Keratinocyte (primary cell): ENCODE data around the gene MT1E. TPM values are rescaled to one million over a fixed set of nuclear protein-coding genes. Genes with fewer than 3 reads are reported as not detected.

ENCODE experiments used
- DNase-seq: peaks from one replicate; pipeline ENCODE4 v3.0.0-alpha.2; 2011; ENCODE audit warnings: low read depth, missing footprints, low spot score
- FAIRE-seq: peaks from 2 replicates; lab custom pipeline; 2011; peaks lifted over from hg19 to GRCh38; lab: Jason Lieb, UNC
- H2AFZ ChIP-seq: 2 replicates; pipeline ENCODE4 v1.6.0; 2012; ENCODE audit warnings: low read length, control low read depth, inconsistent platforms; ENCODE audit not compliant: control insufficient read depth
- H3K27ac ChIP-seq: 2 replicates; pipeline ENCODE4 v1.5.1; 2011; ENCODE audit warnings: low read length; ENCODE audit not compliant: control insufficient read depth, insufficient read depth
- H3K27me3 ChIP-seq: 3 replicates; pipeline ENCODE4 v1.6.0; 2011; ENCODE audit warnings: low read length; ENCODE audit not compliant: control insufficient read depth, insufficient read depth; ENCODE audit errors: extremely low read depth
- H3K36me3 ChIP-seq, 2 experiments: 2 replicates in 1 of 2; 3 replicates in 1 of 2; pipeline ENCODE4 v1.5.1; 2011; ENCODE audit warnings: low read length in 2 of 2, mild to moderate bottlenecking in 1 of 2; ENCODE audit not compliant: control insufficient read depth in 2 of 2, insufficient read depth in 2 of 2; ENCODE audit errors: extremely low read depth in 1 of 2
- H3K4me1 ChIP-seq: 3 replicates; pipeline ENCODE4 v1.5.1; 2011; ENCODE audit warnings: low read length; ENCODE audit not compliant: control insufficient read depth, insufficient read depth; ENCODE audit errors: extremely low read depth
- H3K4me2 ChIP-seq: 3 replicates; pipeline ENCODE4 v1.6.0; 2011; ENCODE audit warnings: low read depth, low read length; ENCODE audit not compliant: control insufficient read depth, insufficient read depth; ENCODE audit errors: extremely low read depth
- H3K4me3 ChIP-seq, 3 experiments: fragments of 200-600 bp in 1 of 3; sonication (generic) in 1 of 3; 2 replicates in 2 of 3; 3 replicates in 1 of 3; pipeline ENCODE4 v1.5.1; 2011 to 2016; ENCODE audit warnings: low read length in 3 of 3, mild to moderate bottlenecking in 3 of 3, control low read depth in 2 of 3, inconsistent platforms in 1 of 3, low read depth in 1 of 3, mixed read lengths in 1 of 3, mixed run types in 1 of 3, moderate library complexity in 1 of 3; ENCODE audit not compliant: control insufficient read depth in 2 of 3, insufficient read depth in 2 of 3; ENCODE audit errors: extremely low read depth in 1 of 3
- H3K79me2 ChIP-seq: 2 replicates; pipeline ENCODE4 v1.6.0; 2012; ENCODE audit warnings: low read length; ENCODE audit not compliant: control insufficient read depth, insufficient read depth
- H3K9ac ChIP-seq: 3 replicates; pipeline ENCODE4 v1.6.0; 2011; ENCODE audit warnings: low read length; ENCODE audit not compliant: control insufficient read depth, insufficient read depth; ENCODE audit errors: extremely low read depth
- H3K9me1 ChIP-seq: 3 replicates; pipeline ENCODE4 v1.6.0; 2011; ENCODE audit warnings: low read length; ENCODE audit not compliant: control insufficient read depth, insufficient read depth; ENCODE audit errors: extremely low read depth
- H3K9me3 ChIP-seq: 2 replicates; pipeline ENCODE4 v1.5.1; 2012; ENCODE audit warnings: low read depth, low read length; ENCODE audit not compliant: control insufficient read depth
- H4K20me1 ChIP-seq: 3 replicates; pipeline ENCODE4 v1.6.0; 2011; ENCODE audit warnings: low read length; ENCODE audit not compliant: control insufficient read depth, insufficient read depth; ENCODE audit errors: extremely low read depth
- EZH2 ChIP-seq: IDR thresholded peaks from one replicate; pipeline ENCODE4 v1.6.1; 2012; ENCODE audit warnings: inconsistent platforms, mild to moderate bottlenecking, low read length, moderate library complexity
- dilution Hi-C: fragments of 300-500 bp; cut with MboI; formaldehyde crosslinking; loops from one replicate; pipeline ENCODE4 v1.7.0; 2020; ENCODE audit warnings: low sequenced_read_pairs; ENCODE audit not compliant: extremely low pct_ligation_motif_present
- polyA plus RNA-seq, 5 experiments: library from polyadenylated mRNA; depleted of rRNA in 3 of 5; stranded (reverse) in 3 of 5; stranded (forward) in 1 of 5; unstranded in 1 of 5; fragments of >200 nt; gene quantifications; 1 replicate in 1 of 5; 2 replicates in 3 of 5; 3 replicates in 1 of 5; pipeline versions ENCODE4 v1.2.1 to v1.2.3, GENCODE V29; 2011 to 2012; ENCODE audit warnings: missing spikeins in 2 of 5, low read depth in 1 of 5, low replicate concordance in 1 of 5
- TF ChIP-seq, protein P1 (sequence below), 3 experiments: IDR thresholded peaks in 1 of 3; conservative IDR thresholded peaks in 1 of 3; optimal IDR thresholded peaks in 1 of 3; 2 replicates in 2 of 3; 3 replicates in 1 of 3; pipeline versions ENCODE3 to v1.5.1; 2011; ENCODE audit warnings: low read length in 3 of 3, mild to moderate bottlenecking in 3 of 3, moderate library complexity in 2 of 3, control low read depth in 1 of 3, inconsistent platforms in 1 of 3; ENCODE audit not compliant: insufficient read depth in 2 of 3; ENCODE audit errors: extremely low read depth in 1 of 3

The MT1E gene
- polyA plus RNA-seq, 1 donor (not counting 4 experiments of a cell fraction or from before 2014, with no cell fraction given), result 394 TPM

DNA sequence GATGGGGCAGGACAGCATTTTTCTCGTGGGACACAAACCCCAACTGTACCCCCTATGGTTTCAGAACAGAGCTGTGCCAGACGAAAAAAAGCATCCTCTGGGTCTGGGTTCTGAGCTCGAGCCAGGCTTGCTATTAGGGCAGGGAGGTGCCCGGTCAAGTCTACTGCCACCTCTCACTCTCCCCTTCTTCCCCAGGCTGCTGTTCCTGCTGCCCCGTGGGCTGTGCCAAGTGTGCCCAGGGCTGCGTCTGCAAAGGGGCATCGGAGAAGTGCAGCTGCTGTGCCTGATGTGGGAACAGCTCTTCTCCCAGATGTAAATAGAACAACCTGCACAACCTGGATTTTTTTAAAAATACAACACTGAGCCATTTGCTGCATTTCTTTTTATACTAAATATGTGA lies 1.1 kb downstream of the MT1E start:
- dilution Hi-C loops, result no loop called here
- Histone ChIP-seq H3K9me1 (no peaks in the 10 kb centered on the region), H4K20me1 (peaks cover 3% of the 10 kb centered on the region), H3K27me3 (no peaks in the 10 kb centered on the region), H3K36me3 (no peaks in the 10 kb centered on the region), H3K4me1 (peaks cover 10% of the 10 kb centered on the region), H3K27ac (peak overlapping the region; percentile 54), H3K79me2 (peaks cover 9% of the 10 kb centered on the region), H3K9me3 (no peaks in the 10 kb centered on the region), H3K4me2 (peak overlapping the region; percentile 91), H3K9ac (peak overlapping the region; percentile 69), H2AFZ (no peak overlapping the region), H3K4me3 (peak overlapping the region; percentile 45 to 78 (median 67))
- DNase-seq, result no peak
- no peak for FAIRE-seq
- TF ChIP-seq, protein P1, sequence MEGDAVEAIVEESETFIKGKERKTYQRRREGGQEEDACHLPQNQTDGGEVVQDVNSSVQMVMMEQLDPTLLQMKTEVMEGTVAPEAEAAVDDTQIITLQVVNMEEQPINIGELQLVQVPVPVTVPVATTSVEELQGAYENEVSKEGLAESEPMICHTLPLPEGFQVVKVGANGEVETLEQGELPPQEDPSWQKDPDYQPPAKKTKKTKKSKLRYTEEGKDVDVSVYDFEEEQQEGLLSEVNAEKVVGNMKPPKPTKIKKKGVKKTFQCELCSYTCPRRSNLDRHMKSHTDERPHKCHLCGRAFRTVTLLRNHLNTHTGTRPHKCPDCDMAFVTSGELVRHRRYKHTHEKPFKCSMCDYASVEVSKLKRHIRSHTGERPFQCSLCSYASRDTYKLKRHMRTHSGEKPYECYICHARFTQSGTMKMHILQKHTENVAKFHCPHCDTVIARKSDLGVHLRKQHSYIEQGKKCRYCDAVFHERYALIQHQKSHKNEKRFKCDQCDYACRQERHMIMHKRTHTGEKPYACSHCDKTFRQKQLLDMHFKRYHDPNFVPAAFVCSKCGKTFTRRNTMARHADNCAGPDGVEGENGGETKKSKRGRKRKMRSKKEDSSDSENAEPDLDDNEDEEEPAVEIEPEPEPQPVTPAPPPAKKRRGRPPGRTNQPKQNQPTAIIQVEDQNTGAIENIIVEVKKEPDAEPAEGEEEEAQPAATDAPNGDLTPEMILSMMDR (optimal IDR thresholded peaks at IDR 0.05 in 1 of 3, IDR thresholded peaks at IDR 0.05 in 1 of 3, conservative IDR thresholded peaks at IDR 0.05 in 1 of 3; ENCODE audit: extremely low read depth in 1 of 3, insufficient read depth in 2 of 3, low read length in 3 of 3), result no peak
- no peak for TF ChIP-seq EZH2

GRCh38 chr16:56628486-56629350 lies 3.1 kb downstream of the MT1E start:
- DNase-seq (no peak), FAIRE-seq (no peak)
- no peak overlapping the region for H3K4me2 ChIP-seq
- no peak overlapping the region for H3K27ac ChIP-seq
- H3K4me3 ChIP-seq, result no peak overlapping the region
- H2AFZ ChIP-seq, result no peak overlapping the region
- H3K79me2 ChIP-seq, result peaks cover 9% of the 10 kb centered on the region
- no peak overlapping the region for H3K9ac ChIP-seq
- H3K36me3 ChIP-seq, result no peaks in the 10 kb centered on the region
- peaks cover 19% of the 10 kb centered on the region for H3K27me3 ChIP-seq
- TF ChIP-seq EZH2, result no peak
- TF ChIP-seq, protein P1 (optimal IDR thresholded peaks at IDR 0.05 in 1 of 3, IDR thresholded peaks at IDR 0.05 in 1 of 3, conservative IDR thresholded peaks at IDR 0.05 in 1 of 3; ENCODE audit: extremely low read depth in 1 of 3, insufficient read depth in 2 of 3, low read length in 3 of 3), result no peak
- dilution Hi-C loops, result no loop called here
- no peaks in the 10 kb centered on the region for H3K9me1 ChIP-seq
- H3K4me1 ChIP-seq, result peaks cover 14% of the 10 kb centered on the region
- H3K9me3 ChIP-seq, result no peaks in the 10 kb centered on the region
- H4K20me1 ChIP-seq, result peaks cover 3% of the 10 kb centered on the region
